GM19239 (cell line): Measurements from ENCODE around the gene TMEM14A.

Experiments used
- DNase-seq: peaks from one replicate; pipeline ENCODE4 v3.0.0; 2011; ENCODE audit warnings: low spot score; ENCODE audit not compliant: insufficient read length
- FAIRE-seq: peaks from 2 replicates; lab custom pipeline; 2011; peaks lifted over from hg19 to GRCh38; lab: Jason Lieb, UNC

Gene TMEM14A

GRCh38 chr6:52728394-52728793 is 57.5 kb downstream of the TMEM14A start:
- FAIRE-seq (no peak), DNase-seq (no peak)

DNA sequence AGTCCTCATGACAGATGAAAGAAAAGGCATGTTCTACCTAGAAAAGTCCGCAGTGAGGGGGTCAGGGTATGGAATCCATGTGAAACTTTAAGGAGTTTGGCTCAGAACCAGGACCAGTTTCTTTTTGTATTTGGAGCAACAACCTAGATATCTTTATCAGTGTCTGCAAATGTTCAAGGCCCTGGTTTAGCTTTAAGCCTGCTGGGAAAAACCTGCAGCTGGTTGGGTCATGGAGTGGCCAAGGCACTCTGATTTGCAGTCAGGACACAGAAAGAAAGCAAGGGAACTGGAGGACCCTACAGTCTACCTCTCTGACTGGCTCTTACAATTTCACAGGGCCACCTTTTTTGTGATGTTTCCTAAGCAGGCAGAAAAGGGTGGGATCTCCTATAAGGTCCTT is 58.7 kb downstream of the TMEM14A start:
- no peak for FAIRE-seq

DNA sequence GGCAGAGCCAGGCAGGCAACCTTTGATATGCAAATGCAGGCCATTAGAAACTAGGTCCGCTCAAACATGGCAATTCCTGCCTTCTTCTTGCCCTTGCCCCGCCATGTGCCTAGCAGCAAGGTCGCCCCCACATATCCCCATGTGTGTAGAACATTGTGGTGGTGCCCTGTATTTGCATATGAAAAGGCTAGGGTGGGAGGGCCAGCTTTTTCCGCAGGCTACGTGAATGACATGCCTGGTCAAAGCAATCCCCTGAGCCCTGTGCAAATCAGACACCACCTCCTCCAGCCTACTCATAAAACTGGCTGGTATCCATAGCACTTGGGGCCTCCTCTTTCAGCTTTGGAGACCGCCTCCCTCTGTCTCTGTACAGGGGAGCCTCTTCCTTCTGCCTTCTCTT is 60.8 kb downstream of the TMEM14A start:
- no peak for DNase-seq
- no peak for FAIRE-seq

More for the DNA sequence above, 58.7 kb downstream of the TMEM14A start:
- no peak for DNase-seq

- DNase-seq (no peak), FAIRE-seq (no peak)
These were observed 62.3 kb downstream of the TMEM14A start for GRCh38 chr6:52733172-52733571.

DNA sequence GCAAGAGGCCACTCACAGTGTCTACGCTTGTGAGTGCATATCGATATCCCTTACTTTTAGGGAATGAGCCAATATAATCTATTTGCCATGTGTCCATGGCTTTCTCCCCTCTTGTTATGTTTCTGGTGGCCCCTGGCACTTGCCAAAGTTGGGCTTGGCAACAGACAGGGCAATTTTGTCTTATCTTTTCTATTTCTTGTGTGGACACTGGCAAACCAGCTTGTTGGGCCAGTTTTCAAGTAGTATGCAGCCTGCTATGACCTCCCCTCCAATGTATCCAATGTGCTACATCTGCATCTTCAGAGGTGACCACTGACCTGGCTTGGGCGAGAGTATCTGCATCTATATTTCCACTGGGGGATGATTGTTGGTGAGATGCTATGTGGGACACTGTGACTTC is 63.2 kb downstream of the TMEM14A start:
- FAIRE-seq (no peak), DNase-seq (no peak)

DNA sequence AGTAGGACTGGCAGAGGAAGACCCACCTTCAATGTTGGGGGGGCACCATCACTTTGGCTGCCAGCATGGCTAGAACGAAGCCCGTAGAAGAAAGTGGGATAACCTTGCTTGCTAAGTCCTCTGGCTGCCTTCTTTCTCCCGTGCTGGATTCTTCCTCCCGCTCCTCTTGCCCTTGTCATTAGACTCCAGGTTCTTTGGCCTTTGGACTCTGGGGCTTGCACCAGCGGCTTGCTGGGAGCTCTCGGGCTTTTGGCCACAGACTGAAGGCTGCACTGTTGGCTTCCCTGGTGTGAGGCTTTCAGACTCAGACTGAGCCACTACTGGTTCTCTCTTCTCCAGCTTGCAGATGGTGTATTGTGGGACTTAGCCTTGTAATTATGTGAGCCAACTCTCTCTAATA is 64.2 kb downstream of the TMEM14A start:
- DNase-seq: no peak
- no peak for FAIRE-seq

DNA sequence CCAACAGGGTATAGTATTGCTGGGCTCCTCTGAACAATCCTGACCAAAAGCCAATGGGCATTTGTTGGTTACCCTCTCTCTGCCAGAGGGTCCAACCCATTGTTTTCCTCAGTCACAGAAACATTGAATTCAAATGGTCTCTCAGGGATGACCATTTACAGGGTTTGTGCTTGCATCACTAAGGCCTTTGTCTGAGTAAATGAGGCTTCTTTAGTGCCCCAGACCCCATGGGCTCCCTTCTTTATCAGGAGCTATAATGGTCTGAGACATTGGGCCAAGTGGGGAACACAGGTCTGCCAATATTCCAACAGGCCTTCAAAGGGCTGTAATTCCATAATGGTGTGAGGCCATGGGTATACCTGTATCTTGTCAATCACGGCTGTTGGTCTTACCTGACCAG is 65.2 kb downstream of the TMEM14A start:
- no peak for FAIRE-seq
- no peak for DNase-seq
